MM.1S (cell line): ENCODE data around the gene SNCAIP.

Experiments
- CTCF ChIP-seq: fragments of 300-600 bp; sonication (generic); IDR thresholded peaks from 2 replicates; pipeline ENCODE4 v1.5.1; 2016; ENCODE audit warnings: antibody characterized with exemption, low read length, mixed read lengths
- EZH2 ChIP-seq: fragments of 300-600 bp; sonication (generic); optimal IDR thresholded peaks from 2 replicates; pipeline ENCODE3; 2017; ENCODE audit warnings: low read depth, mild to moderate bottlenecking, antibody characterized with exemption, low read length, mixed read lengths
- EZH2phosphoT487 ChIP-seq: fragments of 300-600 bp; sonication (generic); IDR thresholded peaks from 2 replicates; pipeline ENCODE4 v1.6.1; 2018; ENCODE audit warnings: antibody characterized with exemption, low read length

- TF ChIP-seq CTCF (no peak), EZH2phosphoT487 (no peak), EZH2 (no peak)
Measured at GRCh38 chr5:122465994-122466393, 154.0 kb downstream of the SNCAIP start.
